NCI-H748 (cell line): ENCODE measurements around the gene GLCE.
"Not testable (repeated sequence)": the region's sequence is repeated elsewhere in the genome, so short reads cannot be mapped to it uniquely, and the experiment has no call there.

ENCODE experiments used
- DNase-seq: peaks from one replicate; lab custom pipeline; 2025; ENCODE audit not compliant: unreplicated experiment; lab: John Stamatoyannopoulos, UW

Gene GLCE

GRCh38 chr15:69158843-69159240 lies 1.6 kb upstream of the GLCE start:
- no peak for DNase-seq

GRCh38 chr15:69159805-69160140 lies 662 bp upstream of the GLCE start:
- no peak for DNase-seq

GRCh38 chr15:69161079-69161877 lies 843 bp downstream of the GLCE start:
- peak; percentile 42 for DNase-seq

GRCh38 chr15:69161878-69162213 lies 1.4 kb downstream of the GLCE start:
- DNase-seq, result no peak

- DNase-seq, result no peak
These were observed 2.8 kb downstream of the GLCE start for GRCh38 chr15:69163141-69163669.

GRCh38 chr15:69164807-69165636 lies 4.6 kb downstream of the GLCE start:
- no peak for DNase-seq

- no peak for DNase-seq
These were observed 5.2 kb downstream of the GLCE start for GRCh38 chr15:69165637-69166025.

GRCh38 chr15:69167218-69167846 lies 6.9 kb downstream of the GLCE start:
- no peak for DNase-seq

GRCh38 chr15:69168361-69168760 lies 7.9 kb downstream of the GLCE start:
- not testable (repeated sequence) for DNase-seq

GRCh38 chr15:69169540-69169939 lies 9.1 kb downstream of the GLCE start:
- not testable (repeated sequence) for DNase-seq

GRCh38 chr15:69170597-69170996 lies 10.2 kb downstream of the GLCE start:
- peak; percentile 54 for DNase-seq

GRCh38 chr15:69172847-69173246 lies 12.4 kb downstream of the GLCE start:
- DNase-seq, result peak; percentile 44

GRCh38 chr15:69175536-69175935 lies 15.1 kb downstream of the GLCE start:
- no peak for DNase-seq

- no peak for DNase-seq
These were observed 21.0 kb downstream of the GLCE start for GRCh38 chr15:69181424-69181823.

- DNase-seq, result no peak
These were observed 24.8 kb downstream of the GLCE start for GRCh38 chr15:69185216-69185615.

- DNase-seq, result no peak
These were observed 25.3 kb downstream of the GLCE start for GRCh38 chr15:69185706-69186105.

- DNase-seq, result no peak
These were observed 28.7 kb downstream of the GLCE start for GRCh38 chr15:69189157-69189556.

GRCh38 chr15:69190091-69190490 lies 29.7 kb downstream of the GLCE start:
- DNase-seq, result no peak

GRCh38 chr15:69190504-69190903 lies 30.1 kb downstream of the GLCE start:
- no peak for DNase-seq

GRCh38 chr15:69194025-69194827 lies 33.8 kb downstream of the GLCE start:
- no peak for DNase-seq

GRCh38 chr15:69194854-69195253 lies 34.4 kb downstream of the GLCE start:
- DNase-seq, result no peak
